HG03095 (cell line): ENCODE results near the gene C1QTNF8.

Experiments used
- ATAC-seq: cut with Tn5 transposase; IDR thresholded peaks from one replicate; pipeline ENCODE4 v1.9.1; 2021; ENCODE audit warnings: moderate library complexity; ENCODE audit not compliant: unreplicated experiment

Gene C1QTNF8

GRCh38 chr16:1080801-1081733 lies 15.0 kb downstream of the C1QTNF8 start:
- no peak for ATAC-seq

- no peak for ATAC-seq
These were observed 16.1 kb downstream of the C1QTNF8 start for GRCh38 chr16:1079786-1080525.

- ATAC-seq, result no peak
These were observed 16.7 kb downstream of the C1QTNF8 start for GRCh38 chr16:1079341-1079740.

GRCh38 chr16:1078579-1079021 lies 17.4 kb downstream of the C1QTNF8 start:
- ATAC-seq, result no peak

GRCh38 chr16:1077877-1078578 lies 18.0 kb downstream of the C1QTNF8 start:
- no peak for ATAC-seq

- ATAC-seq, result no peak
These were observed 19.1 kb downstream of the C1QTNF8 start for GRCh38 chr16:1076801-1077576.

GRCh38 chr16:1075546-1075945 lies 20.5 kb downstream of the C1QTNF8 start:
- no peak for ATAC-seq

GRCh38 chr16:1074379-1074649 lies 21.7 kb downstream of the C1QTNF8 start:
- ATAC-seq, result no peak

- no peak for ATAC-seq
These were observed 22.3 kb downstream of the C1QTNF8 start for GRCh38 chr16:1073566-1074378.

- ATAC-seq, result no peak
These were observed 22.8 kb downstream of the C1QTNF8 start for GRCh38 chr16:1073262-1073558.

- no peak for ATAC-seq
These were observed 23.4 kb downstream of the C1QTNF8 start, which contains the start of gene SSTR5 for GRCh38 chr16:1072526-1073261. SSTR5 (plus strand) TSS chr16:1072747; CDS start chr16:1078869, 6,122 bp downstream.

GRCh38 chr16:1071561-1072225 lies 24.4 kb downstream of the C1QTNF8 start:
- no peak for ATAC-seq

- ATAC-seq, result no peak
These were observed 25.1 kb downstream of the C1QTNF8 start for GRCh38 chr16:1070864-1071408.

GRCh38 chr16:1070084-1070863 lies 25.8 kb downstream of the C1QTNF8 start:
- no peak for ATAC-seq

- ATAC-seq, result no peak
These were observed 26.9 kb downstream of the C1QTNF8 start for GRCh38 chr16:1069154-1069553.

- ATAC-seq, result no peak
These were observed 27.6 kb downstream of the C1QTNF8 start for GRCh38 chr16:1068451-1068850.

- no peak for ATAC-seq
These were observed 28.4 kb downstream of the C1QTNF8 start for GRCh38 chr16:1067629-1068028.
